HEK293 (cell line): ENCODE results near the gene COA4.

Experiments
- CTCF ChIA-PET: fragments of 350-600 bp; formaldehyde crosslinking; extraction: SDS; loops from one replicate; lab custom pipeline; 2021; ENCODE audit warnings: antibody characterized with exemption; lab: Yijun Ruan, JAX
- POLR2A ChIA-PET: fragments of 300-600 bp; formaldehyde crosslinking; extraction: SDS; loops from one replicate; lab custom pipeline; 2020; ENCODE audit warnings: antibody characterized with exemption, inconsistent platforms; lab: Yijun Ruan, JAX
- H3K27ac ChIP-seq: fragments of 200-500 bp; sonication (Bioruptor generic); 2 replicates; pipeline ENCODE4 v1.5.1; 2014; ENCODE audit warnings: low read depth, low read length, control low read depth, inconsistent platforms; ENCODE audit errors: extremely low read depth
- H3K36me3 ChIP-seq, 2 experiments: fragments of 200-500 bp in 1 of 2; sonication (Bioruptor generic) in 1 of 2; 1 replicate in 1 of 2; 2 replicates in 1 of 2; pipeline ENCODE4 v1.5.1; 2014 to 2017; ENCODE audit warnings: inconsistent platforms in 2 of 2, low read length in 2 of 2; ENCODE audit not compliant: control insufficient read depth in 2 of 2, insufficient read depth in 1 of 2
- H3K4me1 ChIP-seq: fragments of 200-500 bp; sonication (Bioruptor generic); 2 replicates; pipeline ENCODE4 v1.5.1; 2014; ENCODE audit warnings: mild to moderate bottlenecking, low read length, inconsistent platforms; ENCODE audit not compliant: control insufficient read depth, insufficient read depth
- H3K4me3 ChIP-seq: 2 replicates; pipeline ENCODE4 v1.5.1; 2011; ENCODE audit warnings: low read depth, mild to moderate bottlenecking, control low read depth, low read length, moderate library complexity
- H3K9me3 ChIP-seq: fragments of 200-500 bp; sonication (Bioruptor generic); 2 replicates; pipeline ENCODE4 v1.5.1; 2014; ENCODE audit warnings: low read depth, low read length, inconsistent platforms; ENCODE audit not compliant: control insufficient read depth, insufficient read depth
- BCL11B ChIP-seq: fragments of 450-650 bp; formaldehyde crosslinking; IDR thresholded peaks from 2 replicates; pipeline ENCODE4 v1.5.1; 2016; ENCODE audit warnings: low read depth, missing biosample characterization, missing genetic modification characterization
- GFI1B ChIP-seq: fragments of 450-650 bp; formaldehyde crosslinking; IDR thresholded peaks from 2 replicates; pipeline ENCODE4 v1.5.1; 2016; ENCODE audit warnings: missing biosample characterization, missing genetic modification characterization
- GLI4 ChIP-seq: fragments of 450-650 bp; formaldehyde crosslinking; IDR thresholded peaks from 2 replicates; pipeline ENCODE4 v1.5.1; 2016; ENCODE audit warnings: missing biosample characterization, missing genetic modification characterization
- MEIS1 ChIP-seq: sonication (generic); formaldehyde crosslinking; IDR thresholded peaks from 2 replicates; pipeline ENCODE4 v1.8.1; 2022; ENCODE audit warnings: missing genetic modification reagents, mild to moderate bottlenecking, borderline replicate concordance
- ZEB2 ChIP-seq: fragments of 450-650 bp; formaldehyde crosslinking; IDR thresholded peaks from 2 replicates; pipeline ENCODE4 v1.5.1; 2016; ENCODE audit warnings: missing biosample characterization, missing genetic modification characterization
- ZFP41 ChIP-seq: fragments of 450-650 bp; formaldehyde crosslinking; IDR thresholded peaks from 2 replicates; pipeline ENCODE4 v1.5.1; 2016; ENCODE audit warnings: missing biosample characterization, missing genetic modification characterization, borderline replicate concordance
- ZNF19 ChIP-seq: fragments of 450-650 bp; formaldehyde crosslinking; IDR thresholded peaks from 2 replicates; pipeline ENCODE4; 2016; ENCODE audit warnings: missing biosample characterization, missing genetic modification characterization, low read depth
- ZNF211 ChIP-seq: fragments of 450-650 bp; formaldehyde crosslinking; IDR thresholded peaks from 2 replicates; pipeline ENCODE4 v1.5.1; 2016; ENCODE audit warnings: low read depth, missing biosample characterization, missing genetic modification characterization
- ZNF223 ChIP-seq: fragments of 450-650 bp; formaldehyde crosslinking; IDR thresholded peaks from 2 replicates; pipeline ENCODE4 v1.5.1; 2016; ENCODE audit warnings: missing biosample characterization, missing genetic modification characterization
- ZNF248 ChIP-seq: fragments of 450-650 bp; formaldehyde crosslinking; IDR thresholded peaks from 2 replicates; pipeline ENCODE4 v1.5.1; 2017; ENCODE audit warnings: missing biosample characterization, missing genetic modification characterization
- ZNF324 ChIP-seq: fragments of 450-650 bp; formaldehyde crosslinking; IDR thresholded peaks from 2 replicates; pipeline ENCODE4 v1.5.1; 2016; ENCODE audit warnings: missing biosample characterization, missing genetic modification characterization
- ZNF362 ChIP-seq: fragments of 450-650 bp; formaldehyde crosslinking; IDR thresholded peaks from 2 replicates; pipeline ENCODE4 v1.5.1; 2016; ENCODE audit warnings: missing biosample characterization, missing genetic modification characterization
- ZNF48 ChIP-seq: fragments of 450-650 bp; formaldehyde crosslinking; IDR thresholded peaks from 2 replicates; pipeline ENCODE4 v1.5.1; 2016; ENCODE audit warnings: missing biosample characterization, missing genetic modification characterization
- ZNF518A ChIP-seq: fragments of 450-650 bp; formaldehyde crosslinking; conservative IDR thresholded peaks from 2 replicates; pipeline ENCODE4 v1.5.1; 2016; ENCODE audit warnings: low read depth, missing biosample characterization, missing genetic modification characterization
- ZNF560 ChIP-seq: fragments of 450-650 bp; formaldehyde crosslinking; IDR thresholded peaks from 2 replicates; pipeline ENCODE4 v1.5.1; 2017; ENCODE audit warnings: missing biosample characterization, missing genetic modification characterization, borderline replicate concordance
- ZNF660 ChIP-seq: fragments of 450-650 bp; IDR thresholded peaks from 2 replicates; pipeline ENCODE4 v1.5.1; 2018; ENCODE audit warnings: missing biosample characterization, mild to moderate bottlenecking, missing genetic modification characterization
- ZXDB ChIP-seq: fragments of 450-650 bp; formaldehyde crosslinking; IDR thresholded peaks from 2 replicates; pipeline ENCODE4 v1.5.1; 2016; ENCODE audit warnings: missing biosample characterization, missing genetic modification characterization
- TF ChIP-seq, protein P1 (sequence below): fragments of 450-650 bp; formaldehyde crosslinking; IDR thresholded peaks from 2 replicates; pipeline ENCODE4 v1.5.1; 2016; ENCODE audit warnings: missing biosample characterization, missing genetic modification characterization, low read depth
- TF ChIP-seq, protein P2 (sequence below): fragments of 450-650 bp; formaldehyde crosslinking; IDR thresholded peaks from 2 replicates; pipeline ENCODE4; 2016; ENCODE audit warnings: missing biosample characterization, missing genetic modification characterization

The COA4 gene

DNA sequence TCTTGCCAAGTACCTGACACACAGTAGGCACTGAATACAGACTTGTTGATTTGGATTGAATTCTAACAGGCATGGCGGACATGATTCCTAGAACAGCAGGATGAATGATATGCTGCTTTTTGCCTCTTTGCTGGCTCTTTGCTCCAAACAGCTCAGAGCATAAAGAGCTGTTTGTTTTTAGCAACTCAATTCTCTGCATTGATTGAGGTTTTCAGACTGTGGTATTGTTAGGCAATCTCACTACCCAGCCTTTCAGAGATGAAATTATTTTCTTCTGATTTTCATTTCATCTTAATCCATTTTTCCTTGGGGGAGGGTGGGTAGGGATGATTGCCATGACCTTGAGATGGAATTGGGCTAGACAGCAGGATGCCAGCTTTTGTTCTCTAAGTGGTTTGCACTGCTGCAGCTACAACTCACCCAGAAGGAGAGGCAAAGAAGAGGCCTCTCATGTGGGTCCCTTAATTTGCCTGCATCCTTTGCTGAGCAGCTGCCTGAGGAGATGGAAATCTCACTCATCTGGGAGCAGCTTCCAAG lies 20.5 kb downstream of the COA4 start:
- Histone ChIP-seq H3K4me3 (no peak overlapping the region), H3K9me3 (no peaks in the 10 kb centered on the region), H3K36me3 (peaks cover 0 to 9% of the 10 kb centered on the region in 2 experiments; a peak in 1 of 3 replicates), H3K4me1 (no peaks in the 10 kb centered on the region), H3K27ac (no peak overlapping the region)
- ChIA-PET CTCF (no interaction called here), POLR2A (no interaction called here)
- TF ChIP-seq ZFP41 (no peak), ZNF19 (tag by site-specific recombination) (no peak), ZNF324 (no peak), ZNF211 (no peak), ZNF223 (tag by site-specific recombination) (no peak), ZXDB (tag by site-specific recombination) (no peak), ZEB2 (no peak), ZNF362 (tag by site-specific recombination) (no peak), ZNF48 (tag by site-specific recombination) (no peak), BCL11B (tag by site-specific recombination) (no peak), GFI1B (tag by site-specific recombination) (no peak), ZNF248 (tag by site-specific recombination) (no peak), ZNF560 (tag by site-specific recombination) (no peak), GLI4 (tag by site-specific recombination) (no peak), MEIS1 (CRISPR knock-in tag) (no peak), ZNF660 (no peak), ZNF518A (no peak)
- TF ChIP-seq, protein P1, sequence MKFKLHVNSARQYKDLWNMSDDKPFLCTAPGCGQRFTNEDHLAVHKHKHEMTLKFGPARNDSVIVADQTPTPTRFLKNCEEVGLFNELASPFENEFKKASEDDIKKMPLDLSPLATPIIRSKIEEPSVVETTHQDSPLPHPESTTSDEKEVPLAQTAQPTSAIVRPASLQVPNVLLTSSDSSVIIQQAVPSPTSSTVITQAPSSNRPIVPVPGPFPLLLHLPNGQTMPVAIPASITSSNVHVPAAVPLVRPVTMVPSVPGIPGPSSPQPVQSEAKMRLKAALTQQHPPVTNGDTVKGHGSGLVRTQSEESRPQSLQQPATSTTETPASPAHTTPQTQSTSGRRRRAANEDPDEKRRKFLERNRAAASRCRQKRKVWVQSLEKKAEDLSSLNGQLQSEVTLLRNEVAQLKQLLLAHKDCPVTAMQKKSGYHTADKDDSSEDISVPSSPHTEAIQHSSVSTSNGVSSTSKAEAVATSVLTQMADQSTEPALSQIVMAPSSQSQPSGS (tag by site-specific recombination), result no peak
- TF ChIP-seq, protein P2, sequence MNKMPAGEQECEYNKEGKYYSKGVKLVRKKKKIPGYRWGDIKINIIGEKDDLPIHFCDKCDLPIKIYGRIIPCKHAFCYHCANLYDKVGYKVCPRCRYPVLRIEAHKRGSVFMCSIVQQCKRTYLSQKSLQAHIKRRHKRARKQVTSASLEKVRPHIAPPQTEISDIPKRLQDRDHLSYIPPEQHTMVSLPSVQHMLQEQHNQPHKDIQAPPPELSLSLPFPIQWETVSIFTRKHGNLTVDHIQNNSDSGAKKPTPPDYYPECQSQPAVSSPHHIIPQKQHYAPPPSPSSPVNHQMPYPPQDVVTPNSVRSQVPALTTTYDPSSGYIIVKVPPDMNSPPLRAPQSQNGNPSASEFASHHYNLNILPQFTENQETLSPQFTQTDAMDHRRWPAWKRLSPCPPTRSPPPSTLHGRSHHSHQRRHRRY (tag by site-specific recombination), result no peak
